SIG-M5 treated with dmso at 0.1 percent for 504 hours (cell line): ENCODE results near the gene MACROH2A2.
"Not testable (repeated sequence)": the region's sequence is repeated elsewhere in the genome, so short reads cannot be mapped to it uniquely, and the experiment has no call there.

Experiments
- DNase-seq: peaks from one replicate; lab custom pipeline; 2025; ENCODE audit not compliant: unreplicated experiment; lab: John Stamatoyannopoulos, UW

The MACROH2A2 gene

DNA sequence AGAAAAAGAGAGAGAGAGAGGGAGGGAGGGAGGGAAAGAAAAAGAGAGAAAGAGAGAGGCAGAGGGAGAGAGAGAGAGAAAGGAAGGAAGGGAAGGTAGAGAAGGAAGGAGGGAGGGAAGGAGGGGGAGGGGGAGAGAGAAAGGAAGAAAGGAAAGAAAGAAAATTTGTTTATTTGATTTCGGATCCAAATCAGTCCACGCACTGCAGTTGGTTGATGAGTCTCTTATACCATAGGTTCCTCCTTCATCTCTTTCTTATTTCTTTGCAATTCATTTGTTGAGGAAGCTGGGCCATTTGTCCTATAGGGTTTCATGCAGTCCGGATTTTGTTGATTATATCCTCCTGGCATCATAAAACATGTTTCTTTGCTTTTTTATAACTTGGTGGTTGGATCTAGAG, 45.6 kb downstream of the MACROH2A2 start:
- no peak for DNase-seq

DNA sequence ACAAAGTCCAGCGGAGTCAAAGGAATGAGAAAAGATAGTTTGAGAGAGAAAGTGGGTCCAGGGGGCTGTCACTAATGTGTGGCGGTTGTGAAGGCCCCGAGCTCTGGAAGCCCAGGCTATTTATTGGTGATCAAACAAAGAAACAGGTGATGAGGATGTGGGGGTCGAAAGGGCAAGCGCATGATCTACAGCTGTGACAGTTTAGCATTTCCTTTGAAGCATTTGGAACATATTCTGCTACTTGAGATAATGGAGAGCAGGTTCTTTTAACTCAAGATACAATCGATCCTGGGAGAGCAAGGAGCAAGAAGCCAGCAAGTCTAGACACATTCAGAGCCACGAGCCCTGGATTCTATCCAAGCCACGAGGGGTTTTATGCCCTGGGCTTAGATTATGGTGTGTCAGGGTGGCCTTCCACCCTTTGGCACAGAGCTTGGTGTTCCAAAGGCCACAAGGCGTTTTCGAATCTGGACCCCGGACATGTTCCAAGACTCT, 48.5 kb downstream of the MACROH2A2 start:
- not testable (repeated sequence) for DNase-seq

DNA sequence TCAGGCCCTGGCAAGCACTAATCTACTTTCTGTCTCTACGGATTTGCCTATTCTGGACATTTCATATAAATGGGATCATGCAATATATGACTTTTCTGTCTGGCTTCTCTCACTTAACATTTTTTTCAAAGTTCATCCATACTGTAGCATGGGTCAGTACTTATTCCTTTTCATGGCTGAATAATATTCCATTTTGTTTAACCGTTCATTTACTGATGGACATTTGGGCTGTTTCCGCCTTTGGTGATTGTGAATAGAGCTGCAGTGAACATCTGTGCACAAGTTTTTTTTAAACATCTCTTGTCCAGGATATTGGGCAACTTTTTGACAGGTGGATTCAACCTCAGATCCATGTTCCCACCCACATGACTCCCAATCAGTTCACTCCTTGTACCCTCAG, 49.0 kb downstream of the MACROH2A2 start:
- no peak for DNase-seq

DNA sequence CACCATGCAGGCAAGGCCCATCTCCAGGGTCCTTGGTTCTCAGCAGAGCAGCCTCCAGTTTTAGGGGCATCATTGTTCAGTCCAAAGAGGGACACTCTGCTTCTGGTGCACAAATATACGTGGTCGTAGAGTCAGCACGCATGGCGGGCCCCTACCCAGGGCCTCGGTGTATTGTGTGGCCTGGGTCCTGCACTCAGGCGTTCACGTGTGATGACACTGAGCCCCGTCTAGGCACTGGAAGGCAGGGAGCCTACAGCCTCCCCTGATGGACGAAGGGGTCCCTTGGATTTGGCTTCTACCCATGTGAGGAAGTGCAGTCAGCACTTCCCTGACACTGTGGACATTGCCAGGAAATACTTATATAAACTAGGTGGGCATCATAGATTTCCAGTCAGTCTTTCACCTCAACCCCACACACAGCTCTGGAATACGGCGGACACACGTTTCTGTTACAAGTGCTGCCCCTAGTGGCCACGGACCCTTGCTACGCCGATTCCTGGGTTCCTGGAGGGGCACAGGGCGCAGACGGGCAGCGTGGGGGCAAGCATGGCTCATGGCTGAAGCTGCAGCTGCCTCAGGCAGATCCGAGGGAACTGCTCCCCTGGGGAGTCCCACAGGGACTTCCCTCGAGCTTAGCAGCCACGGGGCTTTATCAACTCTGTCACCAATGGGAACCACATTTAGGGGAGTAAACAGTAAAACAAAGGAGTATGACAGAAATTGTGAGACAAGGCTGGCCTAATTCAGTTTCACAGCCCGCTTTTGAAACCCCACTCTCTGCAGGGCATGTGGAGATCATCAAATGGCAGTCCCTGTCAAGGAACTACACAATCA, 54.5 kb downstream of the MACROH2A2 start:
- DNase-seq: no peak

DNA sequence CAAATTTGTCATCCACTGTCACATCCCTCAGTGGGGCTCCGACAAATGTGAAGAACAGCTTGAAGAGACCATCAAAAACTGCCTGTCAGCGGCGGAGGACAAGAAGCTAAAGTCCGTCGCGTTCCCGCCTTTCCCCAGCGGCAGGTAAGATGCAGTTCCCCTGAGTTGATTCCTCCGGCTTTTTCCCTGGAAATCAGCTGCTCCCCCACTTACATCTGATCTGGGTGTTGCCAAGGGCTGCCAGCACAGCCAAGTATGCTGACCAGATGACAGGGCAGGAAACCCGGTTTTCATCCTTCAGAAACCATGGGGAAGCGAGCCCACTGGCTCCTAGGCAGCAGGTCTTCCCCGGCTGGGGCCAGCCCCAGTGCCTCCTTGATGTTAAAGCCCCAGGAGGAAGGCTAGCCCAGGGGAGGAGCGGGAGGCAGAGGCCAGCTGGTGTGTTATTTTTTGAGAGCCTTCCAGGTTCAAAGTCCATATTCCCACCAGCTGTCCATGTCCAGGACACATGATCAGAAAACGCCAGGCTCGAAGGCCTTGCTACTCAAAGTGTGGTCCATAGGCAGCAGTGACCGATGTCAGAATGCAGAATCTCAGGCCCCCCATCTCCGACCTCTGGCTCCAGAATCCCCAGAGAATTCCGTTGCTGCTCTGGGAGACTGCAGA, 56.6 kb downstream of the MACROH2A2 start:
- no peak for DNase-seq

DNA sequence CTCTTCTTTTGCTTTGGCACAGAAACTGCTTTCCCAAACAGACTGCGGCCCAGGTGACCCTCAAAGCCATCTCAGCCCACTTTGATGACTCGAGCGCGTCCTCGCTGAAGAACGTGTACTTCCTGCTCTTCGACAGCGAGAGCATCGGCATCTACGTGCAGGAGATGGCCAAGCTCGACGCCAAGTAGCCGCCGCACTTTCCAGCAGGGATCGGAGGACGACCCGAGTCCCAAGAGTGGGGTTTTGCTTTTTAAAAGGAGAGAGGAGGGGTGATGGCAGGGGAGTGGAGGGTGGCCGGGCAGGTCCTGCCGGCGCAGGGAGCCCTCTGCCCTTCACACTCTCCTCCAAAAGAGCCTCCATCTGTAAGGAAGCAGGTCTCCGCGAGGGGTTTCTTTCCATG, 58.9 kb downstream of the MACROH2A2 start:
- DNase-seq: no peak

DNA sequence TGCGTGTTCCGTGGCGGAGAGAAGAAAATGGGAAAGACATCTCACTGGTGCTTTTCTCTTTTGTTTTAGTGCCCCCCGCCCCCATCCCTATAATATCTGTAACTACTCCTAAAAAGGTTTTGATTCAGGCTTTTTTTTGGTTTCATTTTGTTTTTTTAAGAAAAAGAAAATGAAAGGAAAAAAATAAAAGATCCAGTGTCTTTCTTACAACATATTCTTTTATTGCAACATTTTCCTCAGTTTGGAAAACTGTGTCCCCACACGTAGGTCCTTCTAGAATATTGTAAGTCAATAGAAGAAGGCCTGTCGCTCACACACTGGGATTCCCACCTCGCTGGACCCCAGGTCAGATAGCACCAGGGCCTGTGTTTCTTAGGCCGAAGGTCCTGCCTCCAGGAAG, 59.4 kb downstream of the MACROH2A2 start:
- DNase-seq: no peak

DNA sequence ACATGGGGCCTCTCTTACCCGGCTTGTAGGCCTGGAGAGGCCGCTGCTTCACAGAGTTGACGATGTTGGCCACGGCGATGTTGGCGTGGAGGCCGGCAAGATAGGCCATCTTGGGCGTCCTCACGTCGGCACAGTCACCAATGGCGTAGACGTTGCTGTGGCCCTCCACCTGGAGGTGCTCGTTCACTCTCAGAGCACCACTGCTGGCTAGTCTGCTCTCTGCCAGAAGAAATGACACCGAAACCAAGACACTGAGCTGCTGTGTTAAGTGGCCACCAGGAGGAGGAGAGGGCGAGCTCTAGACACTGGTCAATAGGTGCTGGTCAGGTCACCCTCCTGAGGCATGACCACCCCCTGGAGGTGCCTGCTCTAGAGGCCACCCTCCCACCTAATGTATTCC, 62.3 kb downstream of the MACROH2A2 start:
- no peak for DNase-seq

DNA sequence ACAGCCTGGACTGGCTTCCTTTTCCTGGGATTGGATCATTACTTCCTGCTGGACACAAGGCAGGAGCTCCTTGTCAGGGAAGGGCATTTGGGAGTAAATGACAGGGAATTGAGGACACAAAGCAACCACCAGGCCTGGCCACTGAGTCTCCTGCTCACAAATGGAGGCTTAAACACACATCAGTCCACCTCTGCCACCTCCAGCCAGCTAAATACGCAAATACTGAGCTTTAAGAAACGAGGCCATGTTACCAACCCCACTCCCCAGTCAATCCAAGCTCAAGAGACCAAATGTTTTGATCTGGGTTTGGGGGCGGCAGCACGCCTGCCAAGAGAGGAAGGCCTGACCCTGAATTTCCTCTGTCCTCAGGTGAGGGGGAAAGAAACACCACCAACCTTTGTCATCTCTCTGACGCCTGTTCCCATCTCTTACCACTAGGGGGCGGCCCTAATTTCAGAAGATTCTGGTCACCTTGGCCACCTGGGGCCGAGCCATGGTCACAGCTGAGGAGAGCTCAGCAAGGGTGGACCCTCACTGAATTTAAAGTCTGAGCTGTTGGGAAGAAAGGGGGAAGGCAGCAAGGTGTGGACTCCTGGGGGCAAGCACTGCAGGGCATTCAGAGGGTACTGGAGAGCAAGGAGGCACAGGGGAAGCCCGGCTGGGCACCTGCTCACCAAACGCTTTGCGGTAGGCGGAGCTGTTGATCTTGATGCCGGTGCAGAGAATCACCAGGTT, 63.5 kb downstream of the MACROH2A2 start:
- DNase-seq: no peak

DNA sequence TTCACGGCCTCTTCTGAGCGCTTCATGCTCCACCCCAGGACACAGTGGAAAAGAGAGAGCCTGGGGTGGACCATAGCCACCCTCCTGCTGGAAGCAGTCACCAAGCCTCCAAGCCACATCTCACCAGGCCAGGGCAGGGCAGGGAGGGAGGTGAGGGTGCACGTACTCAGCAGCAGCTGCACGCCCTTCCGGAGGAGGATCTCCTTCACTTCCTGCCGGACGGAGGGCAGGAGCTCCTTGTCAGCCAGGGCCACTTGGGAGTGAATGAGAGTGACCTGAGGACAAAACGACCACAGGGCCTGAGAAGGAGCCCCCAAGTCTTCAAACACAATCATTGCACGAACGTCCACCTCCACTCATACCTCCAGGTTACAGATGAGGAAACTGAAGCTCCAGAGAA, 65.0 kb downstream of the MACROH2A2 start:
- DNase-seq: no peak

DNA sequence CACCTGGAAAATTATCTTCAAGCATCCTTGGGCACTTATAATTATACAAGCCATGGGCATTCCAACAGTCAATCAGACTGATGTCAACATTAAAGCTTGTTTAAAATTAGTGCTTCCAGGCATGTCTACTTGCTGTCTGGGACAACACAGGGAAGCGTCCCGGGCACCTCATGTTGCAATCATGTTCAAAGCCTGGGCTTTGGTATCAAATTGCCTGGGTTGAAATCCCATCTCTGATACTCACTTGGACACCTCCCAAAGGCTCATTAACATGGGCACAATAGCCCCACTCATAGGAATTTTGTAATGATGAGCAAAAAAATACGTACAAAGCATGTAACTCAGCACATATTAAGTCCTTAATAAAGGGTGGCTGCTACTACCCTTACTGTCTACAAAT, 65.5 kb downstream of the MACROH2A2 start:
- no peak for DNase-seq

DNA sequence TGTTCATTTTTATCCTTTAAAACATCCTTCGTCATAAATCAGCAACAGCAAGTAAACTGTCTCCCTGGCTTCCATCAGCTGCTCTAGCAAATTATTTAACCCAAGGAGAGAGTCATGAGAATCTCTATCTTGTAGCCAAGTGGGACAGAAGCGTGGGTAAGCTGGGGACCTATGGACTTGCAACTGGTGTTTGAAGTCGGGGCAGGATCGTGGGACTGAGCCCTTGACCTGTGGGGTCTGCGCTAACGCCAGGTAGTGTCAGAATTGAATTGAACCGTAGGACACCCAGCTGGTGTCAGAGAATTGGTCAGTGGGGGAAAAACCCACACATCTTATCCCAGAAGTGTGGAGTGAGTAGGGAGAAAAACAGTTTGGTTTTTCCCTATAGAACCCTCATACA, 66.6 kb downstream of the MACROH2A2 start:
- DNase-seq: no peak

DNA sequence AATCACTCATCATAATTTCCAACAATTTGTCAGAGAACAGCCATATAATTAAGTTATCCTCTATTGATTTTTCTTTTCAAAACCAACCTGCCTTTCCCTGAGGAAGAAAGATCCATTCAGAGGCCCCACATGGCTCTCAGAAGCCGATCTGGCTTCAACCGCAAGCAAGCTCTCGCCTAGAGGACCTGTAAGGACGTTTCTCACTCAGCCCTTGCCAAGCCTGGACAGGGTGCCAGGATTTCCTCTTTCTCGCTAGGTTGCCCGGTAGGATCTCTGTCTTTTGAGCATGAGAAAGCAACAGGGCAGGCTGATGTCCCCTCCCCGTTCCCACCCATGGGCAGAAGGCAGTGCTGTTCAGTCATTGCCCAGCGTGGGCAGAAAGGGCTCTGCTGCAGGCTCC, 67.0 kb downstream of the MACROH2A2 start:
- DNase-seq: no peak

DNA sequence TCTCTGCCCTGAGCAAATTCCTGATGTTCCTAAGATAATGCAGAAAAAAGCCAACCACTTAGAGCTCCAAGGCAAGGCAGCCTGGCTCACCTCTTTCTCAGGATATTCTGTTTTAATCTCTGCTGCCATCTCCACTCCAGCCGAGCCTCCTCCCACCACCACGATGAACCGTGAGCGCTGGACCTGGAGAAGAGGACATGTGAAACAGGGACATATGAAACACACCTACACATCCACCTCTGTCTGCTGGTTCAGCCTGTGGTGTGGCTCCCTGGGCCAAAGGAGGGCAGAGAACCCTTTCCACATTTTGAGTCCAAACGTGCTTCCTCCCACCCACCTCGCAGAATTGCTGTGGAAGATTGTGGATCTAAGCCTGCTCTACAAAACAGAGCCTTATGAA, 67.8 kb downstream of the MACROH2A2 start:
- no peak for DNase-seq

DNA sequence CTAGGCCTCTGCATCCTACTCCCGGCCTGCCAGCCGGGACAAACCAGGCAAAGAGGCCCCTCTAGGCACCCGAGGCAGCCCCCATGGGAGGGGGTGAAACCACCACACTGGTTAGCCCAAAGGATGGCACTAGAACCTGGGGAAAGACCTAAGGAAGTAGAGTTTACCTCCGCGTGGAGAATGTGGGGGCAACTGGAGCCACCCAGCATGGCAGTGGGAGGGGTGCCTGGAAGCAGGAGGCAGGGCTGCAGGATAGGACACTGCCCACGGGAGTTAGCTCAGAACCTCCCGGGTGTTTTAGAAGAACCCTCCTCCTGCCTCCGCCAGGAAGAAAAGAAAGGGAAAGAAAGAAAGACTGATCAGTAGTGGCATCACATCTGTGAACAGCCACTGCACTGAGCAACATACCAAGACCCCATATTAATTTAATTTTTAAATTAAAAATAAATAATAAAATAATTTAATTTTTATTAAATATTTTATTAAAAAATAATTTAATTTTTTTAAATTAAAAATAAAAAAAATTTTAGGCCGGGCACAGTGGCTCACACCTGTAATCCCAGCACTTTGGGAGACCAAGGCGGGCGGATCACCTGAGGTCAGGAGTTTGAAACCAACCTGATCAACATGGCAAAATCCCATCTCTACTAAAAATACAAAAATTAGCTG, 68.8 kb downstream of the MACROH2A2 start:
- DNase-seq: no peak

DNA sequence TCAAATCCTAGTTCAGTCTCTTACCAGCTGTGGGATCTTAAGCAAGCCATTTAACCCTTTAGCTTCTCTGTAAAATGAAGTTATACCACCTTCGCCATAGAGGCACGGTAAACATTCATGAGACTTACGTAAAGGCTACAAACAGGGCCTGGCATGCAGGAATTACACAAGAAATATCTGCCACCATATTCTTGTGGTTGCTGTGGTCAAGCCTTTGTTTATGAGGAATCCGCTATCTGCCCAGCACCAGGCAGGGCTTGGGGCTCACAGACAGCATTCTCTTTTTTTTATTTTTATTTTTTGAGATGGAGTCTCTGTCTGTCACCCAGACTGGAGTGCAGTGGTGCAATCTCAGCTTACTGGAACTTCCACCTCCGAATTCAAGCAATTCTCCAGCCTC, 70.1 kb downstream of the MACROH2A2 start:
- DNase-seq: peak; percentile 29

DNA sequence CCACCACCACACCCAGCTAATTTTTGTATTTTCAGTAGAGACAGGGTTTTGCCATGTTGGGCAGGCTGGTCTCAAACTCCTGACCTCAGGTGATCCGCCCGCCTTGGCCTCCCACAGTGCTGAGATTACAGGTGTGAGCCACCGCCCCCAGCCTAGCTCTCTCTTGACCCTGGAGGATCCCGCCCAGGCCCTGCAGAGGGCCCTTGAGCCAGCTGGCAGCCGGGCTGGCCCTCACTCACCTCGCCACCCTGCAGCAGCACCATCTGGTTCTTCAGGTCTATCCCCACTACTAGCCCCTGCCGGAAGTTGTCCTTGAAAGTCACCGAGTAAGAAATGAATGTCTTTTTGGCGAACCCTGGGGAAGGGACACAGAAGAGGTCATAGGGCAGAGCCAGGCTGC, 70.5 kb downstream of the MACROH2A2 start:
- not testable (repeated sequence) for DNase-seq

DNA sequence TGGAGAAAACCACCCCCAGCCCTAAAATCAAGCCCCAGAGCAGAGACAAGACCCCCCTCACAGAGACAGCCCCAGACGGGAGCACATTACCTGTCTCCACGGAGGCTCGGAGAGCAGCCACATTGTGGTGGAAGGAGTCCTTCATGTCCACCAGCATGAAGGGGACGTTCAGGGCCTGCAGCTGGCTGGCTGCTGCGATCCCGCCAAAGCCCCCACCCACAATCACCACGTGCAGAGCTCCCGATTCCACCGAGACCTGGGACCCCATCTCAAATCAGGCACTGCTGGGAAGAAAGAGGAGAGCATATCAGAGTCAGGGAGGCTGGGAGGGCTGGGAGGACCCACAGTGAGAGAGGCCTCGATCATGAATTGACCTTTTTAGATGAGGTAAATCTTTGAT, 71.2 kb downstream of the MACROH2A2 start:
- DNase-seq: no peak

DNA sequence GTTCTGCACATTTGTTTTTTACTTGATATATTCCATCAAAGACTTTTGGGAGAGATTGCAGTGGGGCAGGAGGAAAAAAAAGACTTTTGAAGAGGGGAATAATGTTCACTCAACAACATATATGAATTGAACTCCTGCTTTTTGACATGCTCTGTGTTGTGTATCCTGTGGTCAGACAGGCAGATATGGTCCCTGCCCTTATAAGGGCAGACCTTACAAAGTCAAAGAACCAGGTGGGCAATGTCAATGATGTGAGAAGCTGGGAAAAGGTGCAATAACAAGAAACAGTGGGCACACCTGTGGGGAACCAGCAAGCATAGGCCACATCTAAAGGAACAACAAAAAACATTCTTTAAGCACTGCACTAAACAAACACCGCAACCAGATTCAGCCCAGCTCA, 71.8 kb downstream of the MACROH2A2 start:
- DNase-seq: no peak

DNA sequence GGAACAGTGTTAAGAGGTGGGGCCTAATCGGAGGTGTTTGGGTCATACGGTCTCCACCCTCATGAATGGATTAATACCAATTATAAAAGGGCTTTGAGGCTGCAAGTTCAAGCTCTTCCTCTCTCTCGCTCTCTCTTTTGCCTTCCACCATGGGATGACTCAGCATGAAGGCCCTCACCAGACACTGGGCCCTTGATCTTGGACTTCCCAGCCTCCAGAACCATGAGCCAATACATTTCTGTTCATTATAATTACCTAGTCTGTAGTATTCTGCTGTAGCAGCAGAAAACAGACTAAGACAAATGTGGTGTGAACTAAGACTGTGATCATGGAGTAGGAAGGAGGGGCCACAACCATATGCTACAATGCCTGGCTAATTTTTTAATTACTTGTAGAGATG, 72.3 kb downstream of the MACROH2A2 start:
- DNase-seq: no peak

DNA sequence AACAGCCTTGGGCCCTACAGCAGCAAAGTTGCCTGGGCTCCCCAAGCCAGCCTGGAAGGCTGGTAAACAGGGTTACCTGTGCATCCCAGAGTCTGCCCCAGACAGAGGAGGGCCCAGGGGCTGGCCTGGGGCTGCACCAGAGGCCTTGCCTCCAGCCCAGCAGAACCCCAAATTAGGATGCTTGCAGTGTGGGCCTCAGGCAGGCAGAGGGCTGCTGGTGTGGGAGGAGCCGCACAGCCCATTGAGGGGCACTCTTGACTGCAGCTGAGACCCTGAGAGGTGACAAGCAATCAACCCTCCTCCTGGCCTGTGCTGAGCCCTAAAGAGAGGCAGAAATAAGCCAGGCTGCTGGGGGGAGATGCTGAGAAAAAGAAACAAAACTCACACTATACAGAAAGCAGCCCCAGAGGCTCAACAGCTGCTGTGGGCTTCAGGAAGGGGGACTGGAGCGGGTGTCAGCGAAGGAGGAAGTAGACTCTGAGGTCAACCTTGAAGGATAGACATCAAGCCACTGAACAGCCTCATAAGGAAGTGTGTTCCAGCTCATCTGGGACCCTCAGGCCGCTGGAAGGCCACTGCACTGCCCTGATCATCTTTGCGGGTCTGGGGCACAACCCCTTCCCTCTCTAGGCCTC, 73.4 kb downstream of the MACROH2A2 start:
- peak; percentile 60 for DNase-seq
